ENCODE measurements around the gene PARD6A. TPM values are rescaled to one million over a fixed set of nuclear protein-coding genes. Genes with fewer than 3 reads are reported as not detected.

Gene PARD6A
- total RNA-seq, 4 donors from 2014 or later, result 3.2 to 12.5 (median 4.6) TPM

GRCh38 chr16:67707210-67707609 is 46.5 kb downstream of the PARD6A start:
- DNase-seq (ENCODE audit: low spot score), result no peak
- TF ChIP-seq, protein P1, sequence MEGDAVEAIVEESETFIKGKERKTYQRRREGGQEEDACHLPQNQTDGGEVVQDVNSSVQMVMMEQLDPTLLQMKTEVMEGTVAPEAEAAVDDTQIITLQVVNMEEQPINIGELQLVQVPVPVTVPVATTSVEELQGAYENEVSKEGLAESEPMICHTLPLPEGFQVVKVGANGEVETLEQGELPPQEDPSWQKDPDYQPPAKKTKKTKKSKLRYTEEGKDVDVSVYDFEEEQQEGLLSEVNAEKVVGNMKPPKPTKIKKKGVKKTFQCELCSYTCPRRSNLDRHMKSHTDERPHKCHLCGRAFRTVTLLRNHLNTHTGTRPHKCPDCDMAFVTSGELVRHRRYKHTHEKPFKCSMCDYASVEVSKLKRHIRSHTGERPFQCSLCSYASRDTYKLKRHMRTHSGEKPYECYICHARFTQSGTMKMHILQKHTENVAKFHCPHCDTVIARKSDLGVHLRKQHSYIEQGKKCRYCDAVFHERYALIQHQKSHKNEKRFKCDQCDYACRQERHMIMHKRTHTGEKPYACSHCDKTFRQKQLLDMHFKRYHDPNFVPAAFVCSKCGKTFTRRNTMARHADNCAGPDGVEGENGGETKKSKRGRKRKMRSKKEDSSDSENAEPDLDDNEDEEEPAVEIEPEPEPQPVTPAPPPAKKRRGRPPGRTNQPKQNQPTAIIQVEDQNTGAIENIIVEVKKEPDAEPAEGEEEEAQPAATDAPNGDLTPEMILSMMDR (IDR thresholded peaks at IDR 0.05), result no peak
- ATAC-seq (ENCODE audit: low FRiP score), result no peak

- DNase-seq (ENCODE audit: low spot score), result no peak
- ATAC-seq (ENCODE audit: low FRiP score), result no peak
- TF ChIP-seq, protein P1 (IDR thresholded peaks at IDR 0.05), result no peak
These were observed 47.0 kb downstream of the PARD6A start for GRCh38 chr16:67707790-67708189.

- DNase-seq (ENCODE audit: low spot score), result no peak
- ATAC-seq (ENCODE audit: low FRiP score), result no peak
- TF ChIP-seq, protein P1 (IDR thresholded peaks at IDR 0.05), result no peak
These were observed 47.6 kb downstream of the PARD6A start for GRCh38 chr16:67708368-67708771.

DNA sequence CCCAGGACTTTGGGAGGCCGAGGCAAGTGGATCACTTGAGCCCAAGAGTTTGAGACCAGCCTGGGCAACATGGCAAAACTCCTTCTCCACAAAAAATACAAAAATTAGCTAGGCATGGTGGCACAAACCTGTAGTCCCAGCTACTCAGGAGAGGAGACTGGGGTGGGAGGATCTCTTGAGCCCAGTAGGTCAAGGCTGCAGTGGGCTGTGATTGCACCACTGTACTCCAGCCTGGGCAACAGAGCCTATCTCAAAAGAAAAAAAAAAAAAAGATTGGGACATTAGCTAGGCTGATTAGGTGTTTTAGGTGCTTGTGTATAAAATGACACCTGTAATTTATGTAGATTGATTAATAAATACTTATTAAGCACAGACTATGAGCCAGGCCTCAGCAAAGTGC is 48.3 kb downstream of the PARD6A start:
- TF ChIP-seq, protein P1 (IDR thresholded peaks at IDR 0.05), result no peak
- ATAC-seq (ENCODE audit: low FRiP score) (no peak), DNase-seq (ENCODE audit: low spot score) (no peak)

DNA sequence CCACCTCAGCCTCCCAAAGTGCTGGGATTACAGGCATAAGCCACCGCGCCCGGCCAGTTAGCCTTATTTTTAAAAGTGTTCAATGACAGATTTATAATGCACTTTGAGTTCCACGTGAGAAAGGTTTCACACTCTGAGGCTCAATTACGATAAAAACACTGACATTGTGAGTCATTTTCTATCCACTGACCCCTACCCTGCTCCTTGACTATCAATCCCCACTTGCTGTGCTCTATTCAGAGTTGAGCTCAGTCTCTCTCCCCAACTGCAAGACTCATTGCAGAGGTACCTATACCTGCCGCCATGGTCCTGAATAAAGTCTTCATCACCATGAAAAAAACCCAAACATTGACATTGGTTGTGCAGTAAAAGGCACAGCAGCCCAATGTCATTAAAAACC is 49.8 kb downstream of the PARD6A start:
- TF ChIP-seq, protein P1 (IDR thresholded peaks at IDR 0.05), result no peak

More for the DNA sequence above, 49.8 kb downstream of the PARD6A start:
- ATAC-seq (ENCODE audit: low FRiP score) (no peak), DNase-seq (ENCODE audit: low spot score) (no peak)

Other genes with a start within 250 kb of the PARD6A start
- gene ZDHHC1, start 244.5 kb upstream of the PARD6A start, total RNA-seq, result 10 to 100 TPM in 2 of 4 donors, 1 to 10 TPM in 2; 8.0 to 14.2 (median 11.4) TPM
- 1 to 10 TPM in 3 of 4 donors, not detected in 1; 1.7 to 2.7 (median 2.0) TPM for gene HSD11B2, start 229.8 kb upstream of the PARD6A start, total RNA-seq
- gene ATP6V0D1, start 179.8 kb upstream of the PARD6A start, total RNA-seq, result 100 to 1,000 TPM in 3 of 4 donors, 10 to 100 TPM in 1; 67.8 to 154 (median 124) TPM
- gene AGRP, start 177.4 kb upstream of the PARD6A start, total RNA-seq, result not detected
- gene RIPOR1, start 132.1 kb upstream of the PARD6A start, total RNA-seq, result 10 to 100 TPM; 27.4 to 91.1 (median 64.8) TPM
- gene CTCF, start 98.4 kb upstream of the PARD6A start, total RNA-seq, result 10 to 100 TPM; 24.2 to 42.9 (median 28.2) TPM
- 1 to 10 TPM in 3 of 4 donors, under 1 TPM in 1; 0.93 to 7.6 (median 2.4) TPM for gene CARMIL2, start 15.8 kb upstream of the PARD6A start, total RNA-seq
- gene ACD, start 700 bp upstream of the PARD6A start, total RNA-seq, result 10 to 100 TPM in 3 of 4 donors, 1 to 10 TPM in 1; 9.5 to 21.3 (median 18.4) TPM
- 10 to 100 TPM in 3 of 4 donors, 1 to 10 TPM in 1; 7.7 to 17.8 (median 13.7) TPM for gene ENKD1, start 5.8 kb downstream of the PARD6A start, total RNA-seq
- 1 to 10 TPM; 5.0 to 8.3 (median 7.6) TPM for gene C16orf86, start 5.9 kb downstream of the PARD6A start, total RNA-seq
- 10 to 100 TPM; 10.9 to 25.2 (median 20.1) TPM for gene GFOD2, start 58.4 kb downstream of the PARD6A start, total RNA-seq
- 1 to 10 TPM; 6.0 to 9.8 (median 8.3) TPM for gene RANBP10, start 145.6 kb downstream of the PARD6A start, total RNA-seq
- 1 to 10 TPM in 2 of 4 donors, under 1 TPM in 2; 0.60 to 1.9 (median 1.1) TPM for gene TSNAXIP1, start 145.9 kb downstream of the PARD6A start, total RNA-seq
- gene THAP11, start 181.4 kb downstream of the PARD6A start, total RNA-seq, result 10 to 100 TPM; 37.4 to 61.6 (median 48.3) TPM
- 100 to 1,000 TPM in 2 of 4 donors, 10 to 100 TPM in 2; 79.0 to 150 (median 110) TPM for gene NUTF2, start 186.0 kb downstream of the PARD6A start, total RNA-seq
- gene CENPT, start 186.7 kb downstream of the PARD6A start, total RNA-seq, result 100 to 1,000 TPM in 1 of 4 donors, 10 to 100 TPM in 3; 22.9 to 135 (median 37.8) TPM
- gene EDC4, start 212.1 kb downstream of the PARD6A start, total RNA-seq, result 10 to 100 TPM; 27.3 to 92.2 (median 43.0) TPM
- gene NRN1L, start 223.9 kb downstream of the PARD6A start, total RNA-seq, result 1 to 10 TPM in 2 of 4 donors, not detected in 2; 3.0 to 5.5 TPM
- 10 to 100 TPM; 16.1 to 24.6 (median 19.9) TPM for gene PSKH1, start 232.3 kb downstream of the PARD6A start, total RNA-seq